Heart left ventricle (tissue), 16 donors: Measurements from ENCODE around the gene SNRPA. TPM values are rescaled to one million over a fixed set of nuclear protein-coding genes. Genes with fewer than 3 reads are reported as not detected.
A peak's percentile ranks its signal among the peaks of the same experiment; 100 is the strongest.

Experiments used
- ATAC-seq, 4 donors: fragments of 200-7000 bp; cut with Tn5 transposase; one replicate each; pipeline ENCODE4 v1.9.1; 2020 to 2022; ENCODE audit warnings: moderate library complexity in 4 of 4, mild to moderate bottlenecking in 3 of 4, moderate number of reproducible peaks in 1 of 4
- DNase-seq, 5 donors: peaks; one replicate each; pipeline ENCODE4 v3.0.0-alpha.2; 2020
- H3K27ac ChIP-seq, 12 donors: fragments of 200-600 bp; sonication (generic) in 4 of 12; one replicate each; pipeline versions ENCODE4 v1.5.0 to v1.8.0; 2016 to 2022; ENCODE audit warnings: mild to moderate bottlenecking in 2 of 12
- H3K27me3 ChIP-seq, 9 donors: fragments of 200-600 bp; sonication (generic) in 2 of 9; one replicate each; pipeline versions ENCODE4 v1.5.1 to v1.8.0; 2016 to 2022; ENCODE audit warnings: mild to moderate bottlenecking in 3 of 9
- H3K36me3 ChIP-seq, 9 donors: fragments of 200-600 bp; sonication (generic) in 2 of 9; one replicate each; pipeline versions ENCODE4 v1.5.0 to v1.8.0; 2018 to 2022; ENCODE audit warnings: mild to moderate bottlenecking in 2 of 9
- H3K4me1 ChIP-seq, 12 donors: fragments of 200-600 bp; sonication (generic) in 4 of 12; one replicate each; pipeline versions ENCODE4 v1.5.0 to v1.8.0; 2016 to 2022; ENCODE audit warnings: mild to moderate bottlenecking in 3 of 12
- H3K4me3 ChIP-seq, 12 donors: fragments of 200-600 bp; sonication (generic) in 4 of 12; one replicate each; pipeline versions ENCODE4 v1.5.0 to v1.8.0; 2017 to 2022; ENCODE audit warnings: mild to moderate bottlenecking in 9 of 12, moderate library complexity in 4 of 12
- H3K9me3 ChIP-seq, 12 donors: fragments of 200-600 bp; sonication (generic) in 4 of 12; one replicate each; pipeline versions ENCODE4 v1.5.0 to v1.8.0; 2016 to 2022; ENCODE audit warnings: mild to moderate bottlenecking in 1 of 12
- POLR2A ChIP-seq, 2 donors: fragments of 450-650 bp; IDR thresholded peaks; one replicate each; pipeline ENCODE4 v1.6.1; 2017; ENCODE audit warnings: antibody characterized with exemption in 2 of 2, mild to moderate bottlenecking in 2 of 2, moderate library complexity in 2 of 2
- WGBS, 4 donors: extraction: QIAGEN DNeasy Blood & Tissue Kit in 2 of 4; methylation state at CpG; one replicate each; pipeline versions ENCODE4 v1.1.5 to v1.1.7; 2013 to 2018; 5-methylcytosine and 5-hydroxymethylcytosine counted together
- intact Hi-C, 10 donors: fragments of 100-400 bp; cut with DNase I; formaldehyde crosslinking; loops; one replicate each; pipeline versions ENCODE4 v1.11.1 to v1.14.2; 2022
- polyA plus RNA-seq, 2 donors: library from polyadenylated mRNA; stranded (reverse); fragments of 200-250 nt; gene quantifications; one replicate each; pipeline ENCODE4 v1.2.3, GENCODE V29; 2013
- total RNA-seq, 9 donors: library from RNA; depleted of rRNA in 2 of 9; stranded (reverse); fragments of >200 nt in 2 of 9; fragmentation: NEBNext Ultra II Directional in 3 of 9; extraction: Animal tissue kit (Norgen Biotek cat#: 25700) in 3 of 9; gene quantifications; one replicate each; pipeline versions ENCODE4 v1.1.0 to v1.2.4, GENCODE V29; 2016 to 2023
- TF ChIP-seq, protein P1 (sequence below), 12 donors: fragments of 200-600 bp; sonication (generic) in 4 of 12; IDR thresholded peaks; one replicate each; pipeline versions ENCODE4 v1.5.0 to v1.8.0; 2018 to 2022; ENCODE audit warnings: antibody characterized with exemption in 12 of 12, mild to moderate bottlenecking in 5 of 12
- donor health status: ischemic (EF 13 %, LVEDD 7.1; RV severe dilation, severe dysfunction).
- donor health status: healthy with polysubstance abuse.
- donor health status: DM: no; HTN: yes; CAD: no.
- donor health status: DM: no; HTN: no; CAD: no.
- donor health status: ischemic (EF 25% LVEDD 6.9; RV normal size, moderate dysfunction).
- donor health status: ischemic (EF 25% LVEDD 5.7; RV mildly dilated, moderate dysfunction).
- donor health status: healthy.
- donor health status: DM: yes; HTN: yes; CAD: no.
- donor health status: ischemic (EF 35%, LVEDD 5.7; RV mildly dilated, moderate dysfunction).
- donor health status: nonischemic (EF 11% LVEDD 7.7; RV severe dilation, severe dysfunction).
- donor health status: DM: yes; HTN: yes; CAD: no.
- donor health status: PGD.
- donor health status: ischemic (EF 29% LVEDD 5.4; RV normal size, mild dysfunction).
- donor health status: nonischemic (EF 23%, LVEDD 6.1; RV moderate dilation, normal function).

Gene SNRPA
- total and polyA plus RNA-seq, 11 donors: 22.5 to 50.2 (median 31.6) TPM

DNA sequence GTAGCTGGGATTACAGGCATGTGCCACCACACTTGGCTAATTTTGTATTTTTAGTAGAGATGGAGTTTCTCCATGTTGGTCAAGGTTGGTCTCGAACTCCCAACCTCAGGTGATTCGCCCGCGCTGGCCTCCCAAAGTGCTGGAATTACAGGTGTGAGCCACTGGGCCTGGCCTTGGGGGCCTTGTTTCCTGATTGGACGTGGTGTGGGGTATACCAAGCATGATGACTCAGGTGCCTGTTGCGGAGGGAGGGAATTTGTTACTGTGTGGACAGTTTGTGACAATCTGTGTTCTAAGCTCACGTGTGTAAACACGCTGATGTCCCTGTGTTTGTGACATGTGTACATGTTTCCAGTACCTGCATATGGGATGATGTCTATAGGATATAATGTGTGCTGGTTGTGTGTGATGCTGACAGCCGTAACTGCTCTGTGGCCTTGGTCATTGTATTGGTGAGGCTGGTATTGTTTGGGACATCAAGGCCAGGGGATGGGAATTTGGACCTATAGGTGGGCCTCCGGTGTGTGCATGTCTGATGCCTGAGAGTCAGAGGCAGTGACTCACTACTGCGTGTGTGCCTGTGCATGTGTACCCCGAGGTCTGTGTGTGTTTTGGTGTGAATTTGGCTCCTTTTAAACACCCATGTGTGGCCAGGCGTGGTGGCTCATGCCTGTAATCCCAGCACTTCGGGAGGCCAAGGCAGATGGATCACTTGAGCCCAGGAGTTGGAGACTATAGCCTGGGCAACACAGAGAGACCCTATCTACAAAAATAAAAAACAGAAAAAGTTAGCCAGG is 46.4 kb downstream of the SNRPA start:
- Histone ChIP-seq H3K9me3 (no peaks in the 10 kb centered on the region), H3K27me3 (no peaks in the 10 kb centered on the region), H3K4me1 (peaks cover 21 to 35% (median 27%) of the 10 kb centered on the region in 12 donors), H3K27ac (peak overlapping the region in 11 of 12 donors; percentile 75 to 99 (median 97)), H3K4me3 (peak overlapping the region in 5 of 12 donors; percentile 89 to 99 (median 97)), H3K36me3 (peaks cover 0 to 30% (median 18%) of the 10 kb centered on the region in 9 donors)
- TF ChIP-seq, protein P1, sequence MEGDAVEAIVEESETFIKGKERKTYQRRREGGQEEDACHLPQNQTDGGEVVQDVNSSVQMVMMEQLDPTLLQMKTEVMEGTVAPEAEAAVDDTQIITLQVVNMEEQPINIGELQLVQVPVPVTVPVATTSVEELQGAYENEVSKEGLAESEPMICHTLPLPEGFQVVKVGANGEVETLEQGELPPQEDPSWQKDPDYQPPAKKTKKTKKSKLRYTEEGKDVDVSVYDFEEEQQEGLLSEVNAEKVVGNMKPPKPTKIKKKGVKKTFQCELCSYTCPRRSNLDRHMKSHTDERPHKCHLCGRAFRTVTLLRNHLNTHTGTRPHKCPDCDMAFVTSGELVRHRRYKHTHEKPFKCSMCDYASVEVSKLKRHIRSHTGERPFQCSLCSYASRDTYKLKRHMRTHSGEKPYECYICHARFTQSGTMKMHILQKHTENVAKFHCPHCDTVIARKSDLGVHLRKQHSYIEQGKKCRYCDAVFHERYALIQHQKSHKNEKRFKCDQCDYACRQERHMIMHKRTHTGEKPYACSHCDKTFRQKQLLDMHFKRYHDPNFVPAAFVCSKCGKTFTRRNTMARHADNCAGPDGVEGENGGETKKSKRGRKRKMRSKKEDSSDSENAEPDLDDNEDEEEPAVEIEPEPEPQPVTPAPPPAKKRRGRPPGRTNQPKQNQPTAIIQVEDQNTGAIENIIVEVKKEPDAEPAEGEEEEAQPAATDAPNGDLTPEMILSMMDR (IDR thresholded peaks at IDR 0.05): no peak
- no peak for TF ChIP-seq POLR2A (IDR thresholded peaks at IDR 0.05)
- intact Hi-C loops: loop anchor here in 2 of 10 donors (5.0 kb wide), 1 partner anchor 45 kb away; the partner anchor contains the start of genes ACTMAP (in 2 of the 2) and SNRPA (in 2 of the 2)
- no peak for DNase-seq
- no peak for ATAC-seq
- whole genome bisulfite sequencing, 4 donors: 96 to 97% (median 96%) methylated on average over 14 of the region's 14 CpGs

DNA sequence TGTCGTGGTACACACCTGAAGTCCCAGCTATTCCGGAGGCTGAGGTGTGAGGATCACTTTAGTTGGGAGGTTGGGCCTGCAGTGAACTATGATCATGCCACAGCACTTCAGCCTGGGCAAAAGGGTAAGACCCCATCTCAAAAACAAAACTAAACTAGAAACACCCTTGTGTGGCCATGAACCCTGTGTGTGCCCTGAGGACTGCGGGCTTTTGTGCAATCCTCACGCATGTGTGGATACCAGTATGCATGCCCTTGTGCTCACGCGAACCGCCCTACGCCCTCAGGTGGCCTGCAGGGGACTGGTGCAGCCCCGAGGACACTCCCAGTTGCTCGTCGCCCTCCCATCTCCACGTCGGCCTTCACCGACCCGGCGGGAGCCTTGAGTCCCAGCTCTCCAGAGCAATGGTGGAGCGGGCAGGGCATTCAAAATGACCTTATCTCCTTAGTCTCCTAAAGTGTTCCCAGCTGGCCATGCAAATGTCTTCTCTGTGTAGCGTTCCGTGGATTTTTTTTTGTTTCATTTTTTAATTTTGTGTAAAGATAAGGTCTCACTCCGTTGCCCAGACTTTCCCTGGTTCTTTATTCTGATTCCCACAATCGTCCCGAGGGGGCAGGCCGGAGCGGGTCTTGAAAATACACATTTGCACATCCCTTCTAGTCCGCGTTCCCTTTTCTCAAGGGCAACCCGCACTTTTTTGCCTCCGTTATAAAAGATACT is 47.1 kb downstream of the SNRPA start:
- peak; percentile 27 to 46 (median 40) for ATAC-seq
- intact Hi-C loops: loop anchor here in 6 of 10 donors (1.0 to 5.0 kb wide), 5 partner anchors 20 to 83 kb away; partner anchors contain the start of genes ACTMAP (in 4 of the 6), SNRPA (in 4 of the 6) and RAB4B (in 3 of the 6)
- Histone ChIP-seq H3K9me3 (no peaks in the 10 kb centered on the region), H3K4me3 (peak overlapping the region in 11 of 12 donors; percentile 44 to 99 (median 94)), H3K36me3 (peaks cover 0 to 23% (median 14%) of the 10 kb centered on the region in 9 donors), H3K4me1 (peaks cover 27 to 43% (median 35%) of the 10 kb centered on the region in 12 donors), H3K27me3 (no peaks in the 10 kb centered on the region), H3K27ac (peak overlapping the region; percentile 75 to 99 (median 96))
- DNase-seq: peak; percentile 70 to 83 (median 80)
- TF ChIP-seq POLR2A (IDR thresholded peaks at IDR 0.05): no peak
- TF ChIP-seq, protein P1 (IDR thresholded peaks at IDR 0.05): peak in 9 of 12 donors; percentile 21 to 62 (median 52)
- 9 to 11% (median 11%) methylated on average over 28 of the region's 28 CpGs for WGBS, 4 donors

DNA sequence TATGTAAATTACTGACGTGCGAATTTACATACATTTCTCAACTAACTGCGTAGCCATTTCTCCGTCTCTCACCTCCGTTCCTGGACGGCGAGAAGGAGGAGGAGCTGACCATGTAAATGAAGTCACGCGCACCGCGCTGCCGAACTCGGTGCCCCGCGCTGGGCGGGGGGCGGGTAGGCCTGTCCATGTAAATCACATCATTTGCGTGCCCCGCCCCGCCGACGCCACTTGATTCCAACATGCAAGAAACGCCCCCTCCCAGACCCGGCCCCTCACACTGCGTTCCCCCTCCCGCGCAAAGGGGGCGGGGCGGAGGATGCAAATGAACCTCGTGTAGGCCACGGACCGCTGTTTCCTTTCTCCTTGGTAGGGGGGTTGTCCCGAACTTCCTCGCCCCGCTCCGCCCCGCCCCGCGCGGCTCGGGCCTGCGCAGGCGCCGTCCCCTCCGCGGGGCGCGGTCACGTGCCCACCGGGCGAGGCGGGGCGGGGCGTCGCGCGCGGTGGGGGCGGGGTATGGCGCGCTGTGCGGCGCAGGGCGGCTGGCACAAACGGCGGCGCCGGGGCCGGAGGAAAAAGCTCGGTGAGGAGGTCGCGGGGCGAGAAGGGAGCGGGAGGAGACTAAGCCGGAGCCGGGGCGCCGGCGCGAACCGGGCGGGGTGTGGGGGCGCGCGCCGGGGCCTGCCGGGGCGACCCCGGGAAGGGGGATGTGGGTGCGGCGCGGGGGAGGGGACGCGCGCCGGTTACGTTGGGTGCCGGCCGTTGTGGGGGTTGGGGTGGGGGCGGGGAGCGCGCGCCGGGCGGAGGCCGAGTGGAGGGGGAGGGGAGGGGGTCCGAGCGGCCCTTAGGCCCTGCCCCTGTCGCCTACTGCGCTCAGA is 47.9 kb downstream of the SNRPA start, which contains the start of gene EGLN2:
EGLN2 (plus strand) TSS at position 509 of the 875 bp plus-strand sequence. CDS start 1,382 bp downstream, outside the sequence.
- no peaks in the 10 kb centered on the region for H3K9me3 ChIP-seq
- H3K36me3 ChIP-seq: peaks cover 0 to 29% (median 13%) of the 10 kb centered on the region in 9 donors
- ATAC-seq (peak; percentile 84 to 90 (median 88)), DNase-seq (peak; percentile 100)
- 0 to 1% (median 1%) methylated on average over 43 to 109 of the region's 110 CpGs for WGBS, 4 donors
- TF ChIP-seq, protein P1 (IDR thresholded peaks at IDR 0.05): peak in 1 of 12 donors; percentile 2
- peak in 1 of 2 donors; percentile 55 for TF ChIP-seq POLR2A (IDR thresholded peaks at IDR 0.05)
- H3K4me3 ChIP-seq: peak within 1 kb of the TSS; percentile 74 to 99 (median 94)
- H3K27ac ChIP-seq: peak within 1 kb of the TSS; percentile 93 to 99 (median 97)
- peaks cover 35 to 50% (median 43%) of the 10 kb centered on the region in 12 donors for H3K4me1 ChIP-seq
- intact Hi-C loops: loop anchor here in 6 of 10 donors (1.0 to 5.0 kb wide), 5 partner anchors 21 to 84 kb away; partner anchors contain the start of genes ACTMAP (in 4 of the 6), SNRPA (in 4 of the 6) and RAB4B (in 3 of the 6)
- H3K27me3 ChIP-seq: no peaks in the 10 kb centered on the region
